WTC11 (cell line): ENCODE results near the gene C16orf74.

Source experiments
- ATF3 ChIP-seq: sonication (generic); formaldehyde crosslinking; conservative IDR thresholded peaks from 2 replicates; pipeline ENCODE4 v1.8.1; 2022; ENCODE audit warnings: mild to moderate bottlenecking, missing genetic modification reagents
- CREM ChIP-seq: sonication (generic); formaldehyde crosslinking; IDR thresholded peaks from 2 replicates; pipeline ENCODE4 v1.8.1; 2022; ENCODE audit warnings: mild to moderate bottlenecking, missing genetic modification reagents, moderate library complexity
- CTCF ChIP-seq: fragments of 200-600 bp; IDR thresholded peaks from 2 replicates; pipeline ENCODE4 v1.8.0; 2022; ENCODE audit warnings: antibody characterized with exemption
- FOXJ3 ChIP-seq: sonication (generic); formaldehyde crosslinking; IDR thresholded peaks from 2 replicates; pipeline ENCODE4 v1.9.0; 2021; ENCODE audit warnings: missing genetic modification reagents, mild to moderate bottlenecking, borderline replicate concordance
- IRF2 ChIP-seq: sonication (generic); formaldehyde crosslinking; IDR thresholded peaks from 2 replicates; pipeline ENCODE4 v1.8.0; 2022; ENCODE audit warnings: low read depth, missing genetic modification reagents, borderline replicate concordance
- NFATC4 ChIP-seq: fragments of 250-450 bp; sonication (Bioruptor Pico); IDR thresholded peaks from 2 replicates; pipeline ENCODE4 v1.9.0; 2021; ENCODE audit warnings: mild to moderate bottlenecking
- NR2C2 ChIP-seq: sonication (generic); formaldehyde crosslinking; IDR thresholded peaks from 2 replicates; pipeline ENCODE4 v1.8.0; 2022; ENCODE audit warnings: mild to moderate bottlenecking, missing genetic modification reagents
- RELA ChIP-seq: sonication (generic); formaldehyde crosslinking; IDR thresholded peaks from 2 replicates; pipeline ENCODE4 v1.8.1; 2022; ENCODE audit warnings: missing genetic modification reagents, mild to moderate bottlenecking, borderline replicate concordance
- TCF7 ChIP-seq: sonication (generic); formaldehyde crosslinking; IDR thresholded peaks from 2 replicates; pipeline ENCODE4 v1.8.0; 2022; ENCODE audit warnings: mild to moderate bottlenecking, low read depth, missing genetic modification reagents, moderate library complexity
- USF2 ChIP-seq: sonication (generic); formaldehyde crosslinking; IDR thresholded peaks from 2 replicates; pipeline ENCODE4 v1.8.1; 2023; ENCODE audit warnings: mild to moderate bottlenecking, missing genetic modification reagents, moderate library complexity
- ZBTB43 ChIP-seq: sonication (generic); formaldehyde crosslinking; IDR thresholded peaks from 2 replicates; pipeline ENCODE4 v1.8.1; 2023; ENCODE audit warnings: mild to moderate bottlenecking, missing genetic modification reagents
- ZNF396 ChIP-seq: fragments of 250-450 bp; sonication (Bioruptor Pico); IDR thresholded peaks from 2 replicates; pipeline ENCODE4 v1.8.0; 2021; ENCODE audit warnings: mild to moderate bottlenecking, moderate library complexity, borderline replicate concordance

GRCh38 chr16:85761861-85762260 lies 11.0 kb upstream of the C16orf74 start:
- no peak for TF ChIP-seq CTCF
- TF ChIP-seq FOXJ3 (CRISPR knock-in tag): no peak
- TF ChIP-seq ZBTB43 (CRISPR knock-in tag): no peak
- no peak for TF ChIP-seq IRF2 (CRISPR knock-in tag)
- no peak for TF ChIP-seq CREM (CRISPR knock-in tag)
- no peak for TF ChIP-seq NR2C2 (CRISPR knock-in tag)
- TF ChIP-seq NFATC4 (CRISPR knock-in tag): no peak
- no peak for TF ChIP-seq RELA (CRISPR knock-in tag)
- TF ChIP-seq TCF7: no peak
- TF ChIP-seq USF2 (CRISPR knock-in tag): no peak
- TF ChIP-seq ATF3 (CRISPR knock-in tag): no peak
- TF ChIP-seq ZNF396: no peak
